IMR-90 (cell line): Measurements from ENCODE around the gene IFRD2. TPM values are rescaled to one million over a fixed set of nuclear protein-coding genes. Genes with fewer than 3 reads are reported as not detected.

Experiments used
- ATAC-seq: fragments of 200-7000 bp; cut with Tn5 transposase; 2 replicates; pipeline ENCODE4 v1.9.1; 2020; ENCODE audit warnings: low read depth, mild to moderate bottlenecking, moderate library complexity
- BruUV-seq: library from RNA; stranded (reverse); fragments of 400-500 nt; replicated peaks from 2 replicates; lab custom pipeline; 2021; lab: Mats Ljungman, UMichigan
- CTCF ChIA-PET: fragments of 300-600 bp; formaldehyde crosslinking; extraction: SDS; loops from one replicate; lab custom pipeline; 2021; ENCODE audit warnings: antibody characterized with exemption; lab: Yijun Ruan, JAX
- POLR2A ChIA-PET: fragments of 300-600 bp; sonication (Branson Sonifier 250); formaldehyde crosslinking; loops from one replicate; lab custom pipeline; 2022; ENCODE audit warnings: antibody characterized with exemption; ENCODE audit not compliant: unreplicated experiment; lab: Charles Lee
- DNase-seq: peaks from one replicate; pipeline ENCODE4 v3.0.0; 2013
- H2AFZ ChIP-seq: replicated peaks from 2 replicates; pipeline ENCODE3; 2013; ENCODE audit warnings: low read length, mild to moderate bottlenecking; ENCODE audit not compliant: poor library complexity
- H2AK5ac ChIP-seq: 2 replicates; pipeline ENCODE4 v1.6.1; 2013; ENCODE audit warnings: low read depth, low read length, inconsistent platforms
- H2AK9ac ChIP-seq: replicated peaks from 2 replicates; pipeline ENCODE3; 2013; ENCODE audit warnings: mild to moderate bottlenecking, low read depth, low read length, moderate library complexity; ENCODE audit not compliant: poor library complexity
- H2BK120ac ChIP-seq: 2 replicates; pipeline ENCODE4 v1.6.1; 2013; ENCODE audit warnings: low read depth, low read length, inconsistent platforms
- H2BK15ac ChIP-seq: 3 replicates; pipeline ENCODE4 v1.6.1; 2013; ENCODE audit warnings: low read depth, low read length, inconsistent platforms
- H2BK20ac ChIP-seq: 2 replicates; pipeline ENCODE4 v1.6.1; 2013; ENCODE audit warnings: low read depth, mild to moderate bottlenecking, inconsistent platforms, low read length, moderate library complexity
- H2BK5ac ChIP-seq: 2 replicates; pipeline ENCODE4 v1.6.1; 2013; ENCODE audit warnings: mild to moderate bottlenecking, low read depth, low read length, inconsistent platforms; ENCODE audit not compliant: poor library complexity, severe bottlenecking
- H3K14ac ChIP-seq: replicated peaks from 2 replicates; pipeline ENCODE4 v1.6.1; 2013; ENCODE audit warnings: low read depth, low read length, inconsistent platforms
- H3K18ac ChIP-seq: 2 replicates; pipeline ENCODE4 v1.6.1; 2013; ENCODE audit warnings: low read depth, low read length, control low read depth
- H3K23ac ChIP-seq: 2 replicates; pipeline ENCODE4 v1.6.1; 2013; ENCODE audit warnings: low read depth, low read length, inconsistent platforms
- H3K27ac ChIP-seq: 2 replicates; pipeline ENCODE4 v1.5.1; 2013; ENCODE audit warnings: mild to moderate bottlenecking, control low read depth, low read length; ENCODE audit not compliant: insufficient read depth
- H3K27me3 ChIP-seq: 2 replicates; pipeline ENCODE4 v1.6.1; 2013; ENCODE audit warnings: low read length; ENCODE audit not compliant: control insufficient read depth, insufficient read depth
- H3K36me3 ChIP-seq: 2 replicates; pipeline ENCODE4 v1.6.1; 2013; ENCODE audit warnings: low read length, mixed read lengths; ENCODE audit not compliant: control insufficient read depth, insufficient read depth
- H3K4ac ChIP-seq: 2 replicates; pipeline ENCODE4 v1.6.1; 2013; ENCODE audit warnings: low read depth, low read length, inconsistent platforms
- H3K4me1 ChIP-seq: 2 replicates; pipeline ENCODE4 v1.6.1; 2013; ENCODE audit warnings: low read length, mixed read lengths; ENCODE audit not compliant: control insufficient read depth, insufficient read depth
- H3K4me2 ChIP-seq: 2 replicates; pipeline ENCODE4 v1.6.1; 2013; ENCODE audit warnings: low read depth, mild to moderate bottlenecking, control low read depth, low read length, moderate library complexity
- H3K4me3 ChIP-seq: 2 replicates; pipeline ENCODE4 v1.5.1; 2013; ENCODE audit warnings: low read depth, mild to moderate bottlenecking, control low read depth, low read length, moderate library complexity; ENCODE audit not compliant: insufficient read depth
- H3K56ac ChIP-seq: 2 replicates; pipeline ENCODE4 v1.6.1; 2013; ENCODE audit warnings: low read length, inconsistent platforms; ENCODE audit not compliant: insufficient read depth; ENCODE audit errors: extremely low read depth
- H3K79me1 ChIP-seq, 2 experiments: 2 replicates each; pipeline ENCODE4 v1.6.1; 2013; ENCODE audit warnings: low read length in 2 of 2, inconsistent platforms in 1 of 2, low read depth in 1 of 2
- H3K9ac ChIP-seq: 2 replicates; pipeline ENCODE4 v1.6.1; 2013; ENCODE audit warnings: low read depth, low read length, control low read depth
- H3K9me1 ChIP-seq: 2 replicates; pipeline ENCODE4 v1.6.1; 2013; ENCODE audit warnings: low read length, inconsistent platforms; ENCODE audit not compliant: insufficient read depth
- H3K9me3 ChIP-seq: 2 replicates; pipeline ENCODE4 v1.6.1; 2013; ENCODE audit warnings: low read length; ENCODE audit not compliant: control insufficient read depth, insufficient read depth
- H4K20me1 ChIP-seq: 2 replicates; pipeline ENCODE4 v1.6.1; 2013; ENCODE audit warnings: low read length, inconsistent platforms; ENCODE audit not compliant: insufficient read depth
- H4K5ac ChIP-seq: 2 replicates; pipeline ENCODE4 v1.6.1; 2013; ENCODE audit warnings: mild to moderate bottlenecking, low read depth, low read length, control low read depth
- H4K8ac ChIP-seq, 2 experiments: 2 replicates each; pipeline ENCODE4 v1.6.1; 2013; ENCODE audit warnings: low read depth in 2 of 2, low read length in 2 of 2, control low read depth in 1 of 2, inconsistent platforms in 1 of 2
- H4K91ac ChIP-seq: 2 replicates; pipeline ENCODE4 v1.6.1; 2013; ENCODE audit warnings: low read depth, low read length, inconsistent platforms; ENCODE audit not compliant: insufficient read depth
- BHLHE40 ChIP-seq: fragments of 150-350 bp; IDR thresholded peaks from 2 replicates; pipeline ENCODE4 v1.6.1; 2016; ENCODE audit warnings: mild to moderate bottlenecking, low read depth, low read length
- CHD1 ChIP-seq: IDR thresholded peaks from 2 replicates; pipeline ENCODE4 v1.6.1; 2012; ENCODE audit warnings: low read depth, low read length, improper control_type of control experiment
- CTCF ChIP-seq: conservative IDR thresholded peaks from 2 replicates; pipeline ENCODE4 v1.5.1; 2012; ENCODE audit warnings: mild to moderate bottlenecking, low read depth, low read length, improper control_type of control experiment
- ELK1 ChIP-seq: fragments of 150-350 bp; IDR thresholded peaks from 2 replicates; pipeline ENCODE4 v1.6.1; 2016; ENCODE audit warnings: low read depth, mild to moderate bottlenecking, low read length, moderate library complexity, borderline replicate concordance
- FOS ChIP-seq: fragments of 150-350 bp; IDR thresholded peaks from 2 replicates; pipeline ENCODE4 v1.6.1; 2016; ENCODE audit warnings: low read depth, low read length
- MAFK ChIP-seq: IDR thresholded peaks from 2 replicates; pipeline ENCODE4 v1.6.1; 2012; ENCODE audit warnings: low read depth, low read length, improper control_type of control experiment
- MAZ ChIP-seq: IDR thresholded peaks from 2 replicates; pipeline ENCODE4 v1.6.1; 2012; ENCODE audit warnings: low read depth, mild to moderate bottlenecking, low read length, improper control_type of control experiment, moderate library complexity, borderline replicate concordance
- NFE2L2 ChIP-seq: fragments of 150-350 bp; IDR thresholded peaks from 2 replicates; pipeline ENCODE4 v1.6.1; 2016; ENCODE audit warnings: low read depth, mild to moderate bottlenecking, low read length
- POLR2A ChIP-seq: IDR thresholded peaks from 2 replicates; pipeline ENCODE4 v1.6.1; 2012; ENCODE audit warnings: mild to moderate bottlenecking, low read depth, low read length
- RAD21 ChIP-seq: IDR thresholded peaks from 2 replicates; pipeline ENCODE4 v1.6.1; 2012; ENCODE audit warnings: low read length, improper control_type of control experiment
- RCOR1 ChIP-seq: IDR thresholded peaks from 2 replicates; pipeline ENCODE4 v1.6.1; 2012; ENCODE audit warnings: mild to moderate bottlenecking, low read length, improper control_type of control experiment; ENCODE audit not compliant: insufficient replicate concordance
- RFX5 ChIP-seq: IDR thresholded peaks from 2 replicates; pipeline ENCODE4 v1.8.0; 2012; ENCODE audit warnings: low read depth, mild to moderate bottlenecking, low read length, moderate library complexity
- SMC3 ChIP-seq: fragments of 150-350 bp; IDR thresholded peaks from 2 replicates; pipeline ENCODE4 v1.6.1; 2016; ENCODE audit warnings: low read depth, mild to moderate bottlenecking, antibody characterized with exemption, low read length, moderate library complexity
- WGBS, 2 experiments: methylation state at CpG; one replicate each; pipeline versions ENCODE4 v1.1.5 to v1.1.7; 2013; ENCODE audit warnings: missing lambda C conversion rate in 2 of 2; ENCODE audit not compliant: insufficient read length in 1 of 2; ENCODE audit errors: extremely low coverage in 2 of 2; 5-methylcytosine and 5-hydroxymethylcytosine counted together
- dilution Hi-C: fragments of 300-500 bp; cut with HindIII; formaldehyde crosslinking; loops from one replicate; pipeline ENCODE4 v1.14.3; 2018; ENCODE audit warnings: low sequenced_read_pairs; ENCODE audit not compliant: unreplicated experiment
- in situ Hi-C: fragments of 300-500 bp; cut with MboI; formaldehyde crosslinking; loops from 3 replicates; pipeline ENCODE4 v1.14.3; 2019; ENCODE audit warnings: low sequenced_read_pairs, inconsistent platforms, mixed read lengths
- intact Hi-C: fragments of 100-400 bp; cut with micrococcal nuclease; formaldehyde crosslinking; loops from 2 replicates; pipeline ENCODE4 v1.10.0; 2022
- polyA plus RNA-seq, 3 experiments: library from polyadenylated mRNA; depleted of rRNA; stranded (reverse); fragments of >200 nt; gene quantifications; 2 replicates each; pipeline ENCODE4 v1.2.3, GENCODE V29; 2012; ENCODE audit warnings: low replicate concordance in 1 of 3
- total RNA-seq: library from RNA; depleted of rRNA; stranded (reverse); fragments of >200 nt; gene quantifications from 2 replicates; pipeline ENCODE4 v1.2.3, GENCODE V29; 2012

Gene IFRD2
- total and polyA plus RNA-seq, 2 of the 4 experiments (the other 2 are of a cell fraction) = 52.7 to 79.1 TPM

- no TSS peak for BruUV-seq
- intact Hi-C loops (no loop called here), dilution Hi-C loops (no loop called here), in situ Hi-C loops (no loop called here)
- Histone ChIP-seq H2AK9ac (no peak overlapping the region), H2AFZ (no peak overlapping the region), H3K56ac (no peak overlapping the region), H3K27me3 (no peaks in the 10 kb centered on the region), H3K4ac (no peak overlapping the region), H3K36me3 (peaks cover 34% of the 10 kb centered on the region), H2BK20ac (no peak overlapping the region), H4K5ac (no peak overlapping the region), H3K4me3 (no peak overlapping the region), H3K4me2 (no peak overlapping the region), H3K9me3 (no peaks in the 10 kb centered on the region), H4K20me1 (no peaks in the 10 kb centered on the region; the same call in 1 of the 2 replicates), H3K79me1 (peaks cover 12 to 24% of the 10 kb centered on the region in 2 experiments), H2BK15ac (no peak overlapping the region), H2AK5ac (no peak overlapping the region), H3K9ac (no peak overlapping the region), H3K27ac (no peak overlapping the region), H2BK5ac (no peak overlapping the region), H3K23ac (no peak overlapping the region), H3K14ac (no peak overlapping the region), H4K8ac (no peak overlapping the region), H4K91ac (no peak overlapping the region), H3K9me1 (no peaks in the 10 kb centered on the region; the same call in 1 of the 2 replicates), H2BK120ac (no peak overlapping the region), H3K4me1 (peaks cover 3% of the 10 kb centered on the region), H3K18ac (no peak overlapping the region)
- no peak for ATAC-seq
- 94% methylated on average over 12 of the region's 28 CpGs; no CpG with 5 or more reads in 1 of the 2 experiments for WGBS, 2 experiments
- POLR2A ChIA-PET = no interaction called here
- CTCF ChIA-PET = no interaction called here
- TF ChIP-seq POLR2A (no peak), RFX5 (no peak), SMC3 (no peak), RCOR1 (no peak), RAD21 (no peak), BHLHE40 (no peak), CHD1 (no peak), FOS (no peak), MAZ (no peak), NFE2L2 (no peak), ELK1 (no peak), MAFK (no peak), CTCF (no peak)
- no peak for DNase-seq
Measured at GRCh38 chr3:50286322-50287227, 5.7 kb downstream of the IFRD2 start.
